Vagina (tissue), 2 donors: ENCODE measurements around the gene LCK. TPM values are rescaled to one million over a fixed set of nuclear protein-coding genes. Genes with fewer than 3 reads are reported as not detected.
A peak's percentile ranks its signal among the peaks of the same experiment; 100 is the strongest.

Experiments used
- DNase-seq, 2 donors: peaks; one replicate each; pipeline ENCODE4 v3.0.0-alpha.2; 2017; ENCODE audit errors: extremely low spot score in 2 of 2
- H3K27ac ChIP-seq: fragments of 200-600 bp; sonication (generic); one replicate; pipeline ENCODE4 v1.5.1; 2019
- H3K27me3 ChIP-seq: fragments of 200-600 bp; sonication (generic); one replicate; pipeline ENCODE4 v1.5.1; 2019
- H3K36me3 ChIP-seq, 2 donors: fragments of 200-600 bp; sonication (generic); one replicate each; pipeline ENCODE4 v1.5.1; 2017 to 2019
- H3K4me1 ChIP-seq: fragments of 200-600 bp; sonication (generic); one replicate; pipeline ENCODE4 v1.5.1; 2019
- H3K4me3 ChIP-seq, 2 donors: fragments of 200-600 bp; sonication (generic); 1 replicate in 1 of 2; 2 replicates in 1 of 2; pipeline ENCODE4 v1.5.1; 2016 to 2019
- H3K9me3 ChIP-seq: fragments of 200-600 bp; sonication (generic); one replicate; pipeline ENCODE4 v1.5.1; 2019
- POLR2A ChIP-seq, 2 donors: fragments of 450-650 bp; IDR thresholded peaks; one replicate each; pipeline ENCODE4 v1.6.1; 2017; ENCODE audit warnings: antibody characterized with exemption in 2 of 2, mild to moderate bottlenecking in 2 of 2, moderate library complexity in 2 of 2
- POLR2AphosphoS5 ChIP-seq, 2 donors: sonication (generic); formaldehyde crosslinking; IDR thresholded peaks; one replicate each; pipeline ENCODE4 v1.9.0; 2017; ENCODE audit warnings: antibody characterized with exemption in 2 of 2, mild to moderate bottlenecking in 2 of 2, low read depth in 1 of 2; ENCODE audit not compliant: insufficient read depth in 1 of 2
- intact Hi-C: fragments of 100-400 bp; cut with DNase I; formaldehyde crosslinking; loops from one replicate; pipeline ENCODE4 v1.15.1; 2023
- total RNA-seq: library from RNA; depleted of rRNA; stranded (reverse); fragments of >200 nt; gene quantifications from one replicate; pipeline ENCODE4 v1.2.3, GENCODE V29; 2016
- TF ChIP-seq, protein P1 (sequence below), 3 experiments: fragments of 450-650 bp in 2 of 3; fragments of 200-600 bp in 1 of 3; sonication (generic) in 1 of 3; IDR thresholded peaks; one replicate each; pipeline ENCODE4 v1.5.1; 2017 to 2019; ENCODE audit warnings: antibody characterized with exemption in 3 of 3, mild to moderate bottlenecking in 2 of 3, moderate library complexity in 2 of 3

Gene LCK
- total RNA-seq, 1 donor from 2014 or later: 6.4 TPM

DNA sequence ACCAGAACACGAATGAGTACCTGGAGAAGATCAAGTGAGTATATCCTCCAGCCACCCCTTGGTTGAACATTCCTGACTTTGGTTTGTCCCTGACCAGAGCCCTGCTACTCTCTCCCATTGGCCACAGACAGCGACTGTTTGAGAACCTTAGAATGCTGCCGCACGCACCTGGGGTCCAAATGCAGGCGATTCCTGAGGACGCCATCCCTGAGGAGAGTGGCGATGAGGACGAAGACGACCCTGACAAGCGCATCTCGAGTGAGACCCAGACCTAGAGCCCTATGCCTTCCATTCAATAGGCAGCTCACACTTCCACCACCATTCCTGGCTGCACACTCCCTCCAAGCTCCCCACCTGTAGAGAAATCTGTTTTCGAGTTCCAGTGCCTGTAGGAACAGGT is 80.5 kb downstream of the LCK start:
- TF ChIP-seq POLR2AphosphoS5 (IDR thresholded peaks at IDR 0.05; ENCODE audit: insufficient read depth in 1 of 2, low read depth in 1 of 2): no peak
- TF ChIP-seq, protein P1, sequence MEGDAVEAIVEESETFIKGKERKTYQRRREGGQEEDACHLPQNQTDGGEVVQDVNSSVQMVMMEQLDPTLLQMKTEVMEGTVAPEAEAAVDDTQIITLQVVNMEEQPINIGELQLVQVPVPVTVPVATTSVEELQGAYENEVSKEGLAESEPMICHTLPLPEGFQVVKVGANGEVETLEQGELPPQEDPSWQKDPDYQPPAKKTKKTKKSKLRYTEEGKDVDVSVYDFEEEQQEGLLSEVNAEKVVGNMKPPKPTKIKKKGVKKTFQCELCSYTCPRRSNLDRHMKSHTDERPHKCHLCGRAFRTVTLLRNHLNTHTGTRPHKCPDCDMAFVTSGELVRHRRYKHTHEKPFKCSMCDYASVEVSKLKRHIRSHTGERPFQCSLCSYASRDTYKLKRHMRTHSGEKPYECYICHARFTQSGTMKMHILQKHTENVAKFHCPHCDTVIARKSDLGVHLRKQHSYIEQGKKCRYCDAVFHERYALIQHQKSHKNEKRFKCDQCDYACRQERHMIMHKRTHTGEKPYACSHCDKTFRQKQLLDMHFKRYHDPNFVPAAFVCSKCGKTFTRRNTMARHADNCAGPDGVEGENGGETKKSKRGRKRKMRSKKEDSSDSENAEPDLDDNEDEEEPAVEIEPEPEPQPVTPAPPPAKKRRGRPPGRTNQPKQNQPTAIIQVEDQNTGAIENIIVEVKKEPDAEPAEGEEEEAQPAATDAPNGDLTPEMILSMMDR (IDR thresholded peaks at IDR 0.05): no peak
- TF ChIP-seq POLR2A (IDR thresholded peaks at IDR 0.05): no peak
- H3K9me3 ChIP-seq: no peaks in the 10 kb centered on the region
- peaks cover 0 to 58% of the 10 kb centered on the region in 2 donors for H3K36me3 ChIP-seq
- intact Hi-C loops: no loop called here
- no peaks in the 10 kb centered on the region for H3K27me3 ChIP-seq
- peaks cover 17% of the 10 kb centered on the region for H3K4me1 ChIP-seq
- H3K27ac ChIP-seq: no peak overlapping the region
- DNase-seq: no peak
- H3K4me3 ChIP-seq: no peak overlapping the region

DNA sequence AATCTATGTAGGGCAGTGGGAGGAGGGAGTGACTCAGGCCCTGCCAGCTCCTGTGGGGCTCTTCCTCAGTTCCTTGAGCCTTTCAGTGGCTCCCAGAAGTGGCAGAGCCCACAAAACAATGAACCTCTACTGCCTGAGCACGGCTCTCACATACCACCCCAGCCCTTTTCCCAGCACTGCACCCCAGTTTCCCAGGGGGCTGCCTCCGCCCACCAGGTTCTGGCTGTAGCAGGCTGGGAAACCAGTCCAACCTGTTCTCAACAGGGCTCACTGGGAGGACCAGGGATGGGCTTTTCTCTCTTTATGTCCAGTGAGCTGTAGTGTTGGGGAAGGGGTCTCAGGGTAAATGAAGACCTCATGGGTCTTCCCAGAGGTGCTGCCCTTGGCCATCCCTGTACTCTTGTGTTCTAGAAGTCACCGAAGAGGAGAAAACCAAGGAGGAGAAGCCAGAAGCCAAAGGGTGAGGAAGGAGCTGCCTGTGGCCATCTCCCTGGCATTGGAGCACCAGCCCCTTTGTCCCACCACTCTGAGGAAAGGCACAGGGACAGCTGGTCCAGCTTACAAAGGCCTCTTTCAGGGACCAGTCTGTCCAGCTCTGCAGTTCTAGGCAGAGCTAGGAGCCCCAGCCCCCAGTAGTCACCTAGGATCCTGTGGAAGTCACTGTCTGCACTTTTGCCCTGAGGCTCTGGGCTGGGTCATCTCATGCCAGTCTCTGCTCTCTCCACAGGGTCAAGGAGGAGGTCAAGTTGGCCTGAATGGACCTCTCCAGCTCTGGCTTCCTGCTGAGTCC is 81.4 kb downstream of the LCK start:
- no peak for DNase-seq
- H3K36me3 ChIP-seq: peaks cover 0 to 48% of the 10 kb centered on the region in 2 donors
- H3K9me3 ChIP-seq: no peaks in the 10 kb centered on the region
- no peaks in the 10 kb centered on the region for H3K27me3 ChIP-seq
- H3K4me3 ChIP-seq: no peak overlapping the region
- TF ChIP-seq, protein P1 (IDR thresholded peaks at IDR 0.05): no peak
- TF ChIP-seq POLR2A (IDR thresholded peaks at IDR 0.05) (no peak), POLR2AphosphoS5 (IDR thresholded peaks at IDR 0.05; ENCODE audit: insufficient read depth in 1 of 2, low read depth in 1 of 2) (no peak)
- peaks cover 25% of the 10 kb centered on the region for H3K4me1 ChIP-seq
- intact Hi-C loops: no loop called here
- no peak overlapping the region for H3K27ac ChIP-seq

DNA sequence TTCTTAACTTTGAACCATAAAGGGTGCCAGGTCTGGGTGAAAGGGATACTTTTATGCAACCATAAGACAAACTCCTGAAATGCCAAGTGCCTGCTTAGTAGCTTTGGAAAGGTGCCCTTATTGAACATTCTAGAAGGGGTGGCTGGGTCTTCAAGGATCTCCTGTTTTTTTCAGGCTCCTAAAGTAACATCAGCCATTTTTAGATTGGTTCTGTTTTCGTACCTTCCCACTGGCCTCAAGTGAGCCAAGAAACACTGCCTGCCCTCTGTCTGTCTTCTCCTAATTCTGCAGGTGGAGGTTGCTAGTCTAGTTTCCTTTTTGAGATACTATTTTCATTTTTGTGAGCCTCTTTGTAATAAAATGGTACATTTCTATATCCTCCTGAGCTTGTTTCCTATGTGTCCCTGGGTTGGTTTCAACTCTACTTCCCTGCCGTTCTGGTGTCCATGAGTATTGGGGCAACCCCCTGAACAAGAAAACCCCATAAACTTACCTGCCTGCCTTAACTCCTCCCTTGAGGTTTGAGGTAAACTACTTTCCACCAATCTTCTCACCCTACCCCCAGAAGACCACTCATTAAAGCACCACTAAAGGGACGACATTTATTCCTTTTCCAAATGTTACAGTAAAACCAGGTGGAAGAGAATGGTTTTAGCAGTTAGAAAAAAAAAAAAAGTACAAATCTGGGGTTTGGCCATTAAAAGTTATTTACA is 82.3 kb downstream of the LCK start:
- no peak for DNase-seq
- peaks cover 25% of the 10 kb centered on the region for H3K4me1 ChIP-seq
- H3K27me3 ChIP-seq: no peaks in the 10 kb centered on the region
- no peaks in the 10 kb centered on the region for H3K9me3 ChIP-seq
- peaks cover 0 to 40% of the 10 kb centered on the region in 2 donors for H3K36me3 ChIP-seq
- TF ChIP-seq POLR2A (IDR thresholded peaks at IDR 0.05) (no peak), POLR2AphosphoS5 (IDR thresholded peaks at IDR 0.05; ENCODE audit: insufficient read depth in 1 of 2, low read depth in 1 of 2) (no peak)
- TF ChIP-seq, protein P1 (IDR thresholded peaks at IDR 0.05): no peak
- intact Hi-C loops: no loop called here
- H3K4me3 ChIP-seq: no peak overlapping the region
- no peak overlapping the region for H3K27ac ChIP-seq

DNA sequence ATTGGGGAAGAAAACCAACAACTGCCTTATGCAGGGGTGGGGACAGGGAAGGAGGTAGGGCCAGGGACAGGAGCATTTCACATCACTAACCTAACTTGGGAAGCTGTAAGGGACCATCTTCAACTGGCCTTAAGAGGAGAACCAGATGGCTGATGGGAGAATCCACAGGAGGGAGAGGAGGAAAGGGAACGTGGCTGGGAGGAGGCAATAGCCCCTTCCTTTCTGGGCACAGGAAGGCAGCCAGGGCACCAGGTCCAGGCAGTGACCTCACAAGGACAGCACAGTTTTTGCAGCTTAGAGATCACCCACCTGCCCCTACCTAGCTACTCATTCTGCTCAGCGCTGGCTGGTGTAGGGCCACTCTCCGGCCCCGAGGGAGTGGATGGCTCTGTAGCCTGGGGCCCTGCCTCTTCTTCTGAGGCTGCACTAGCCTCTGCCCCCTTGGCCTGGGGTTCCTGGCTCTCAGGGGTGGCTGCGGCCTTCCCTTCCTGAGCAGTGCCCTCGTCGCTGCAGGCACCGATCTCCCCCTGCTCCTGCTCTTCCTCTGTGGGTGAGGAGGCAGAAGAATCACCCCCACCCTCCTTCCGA is 83.3 kb downstream of the LCK start:
- peak overlapping the region; percentile 84 for H3K27ac ChIP-seq
- H3K27me3 ChIP-seq: no peaks in the 10 kb centered on the region
- no peak for DNase-seq
- peak overlapping the region; percentile 74 to 86 for H3K4me3 ChIP-seq
- TF ChIP-seq POLR2A (IDR thresholded peaks at IDR 0.05) (no peak), POLR2AphosphoS5 (IDR thresholded peaks at IDR 0.05; ENCODE audit: insufficient read depth in 1 of 2, low read depth in 1 of 2) (no peak)
- TF ChIP-seq, protein P1 (IDR thresholded peaks at IDR 0.05): no peak
- intact Hi-C loops: no loop called here
- peaks cover 25% of the 10 kb centered on the region for H3K4me1 ChIP-seq
- peaks cover 0 to 32% of the 10 kb centered on the region in 2 donors for H3K36me3 ChIP-seq
- no peaks in the 10 kb centered on the region for H3K9me3 ChIP-seq
